ENCODE data around the gene ADAMTS2.

The ADAMTS2 gene

GRCh38 chr5:179190851-179191505 lies 154.3 kb downstream of the ADAMTS2 start:
- H3K36me3 ChIP-seq (ENCODE audit: control insufficient read depth, insufficient read depth, low read length) = no peaks in the 10 kb centered on the region

GRCh38 chr5:179188636-179189035 lies 156.6 kb downstream of the ADAMTS2 start:
- Histone ChIP-seq H3K9ac (ENCODE audit: low read length) (no peak overlapping the region), H3K4me1 (ENCODE audit: control insufficient read depth, insufficient read depth, low read length) (no peaks in the 10 kb centered on the region), H3K36me3 (ENCODE audit: control insufficient read depth, insufficient read depth, low read length) (no peaks in the 10 kb centered on the region), H3K9me3 (ENCODE audit: control insufficient read depth, low read length) (no peaks in the 10 kb centered on the region), H3K27me3 (ENCODE audit: control insufficient read depth, insufficient read depth, low read length) (no peaks in the 10 kb centered on the region), H3K4me3 (ENCODE audit: low read length) (no peak overlapping the region)

More at GRCh38 chr5:179190851-179191505, 154.3 kb downstream of the ADAMTS2 start:
- Histone ChIP-seq H3K4me1 (ENCODE audit: control insufficient read depth, insufficient read depth, low read length) (no peaks in the 10 kb centered on the region), H3K9me3 (ENCODE audit: control insufficient read depth, low read length) (no peaks in the 10 kb centered on the region), H3K9ac (ENCODE audit: low read length) (no peak overlapping the region), H3K27me3 (ENCODE audit: control insufficient read depth, insufficient read depth, low read length) (no peaks in the 10 kb centered on the region), H3K4me3 (ENCODE audit: low read length) (no peak overlapping the region)

- Histone ChIP-seq H3K27me3 (ENCODE audit: control insufficient read depth, insufficient read depth, low read length) (no peaks in the 10 kb centered on the region), H3K4me3 (ENCODE audit: low read length) (no peak overlapping the region), H3K9ac (ENCODE audit: low read length) (no peak overlapping the region), H3K36me3 (ENCODE audit: control insufficient read depth, insufficient read depth, low read length) (no peaks in the 10 kb centered on the region), H3K4me1 (ENCODE audit: control insufficient read depth, insufficient read depth, low read length) (no peaks in the 10 kb centered on the region), H3K9me3 (ENCODE audit: control insufficient read depth, low read length) (no peaks in the 10 kb centered on the region)
These were observed 157.3 kb downstream of the ADAMTS2 start for GRCh38 chr5:179187681-179188575.

- Histone ChIP-seq H3K4me3 (ENCODE audit: low read length) (no peak overlapping the region), H3K27me3 (ENCODE audit: control insufficient read depth, insufficient read depth, low read length) (no peaks in the 10 kb centered on the region), H3K9ac (ENCODE audit: low read length) (no peak overlapping the region), H3K36me3 (ENCODE audit: control insufficient read depth, insufficient read depth, low read length) (no peaks in the 10 kb centered on the region), H3K9me3 (ENCODE audit: control insufficient read depth, low read length) (no peaks in the 10 kb centered on the region), H3K4me1 (ENCODE audit: control insufficient read depth, insufficient read depth, low read length) (no peaks in the 10 kb centered on the region)
These were observed 158.0 kb downstream of the ADAMTS2 start for GRCh38 chr5:179187229-179187678.

- H3K9ac ChIP-seq (ENCODE audit: low read length) = no peak overlapping the region
- no peaks in the 10 kb centered on the region for H3K27me3 ChIP-seq (ENCODE audit: control insufficient read depth, insufficient read depth, low read length)
- H3K9me3 ChIP-seq (ENCODE audit: control insufficient read depth, low read length) = no peaks in the 10 kb centered on the region
- no peaks in the 10 kb centered on the region for H3K4me1 ChIP-seq (ENCODE audit: control insufficient read depth, insufficient read depth, low read length)
- H3K36me3 ChIP-seq (ENCODE audit: control insufficient read depth, insufficient read depth, low read length) = no peaks in the 10 kb centered on the region
- H3K4me3 ChIP-seq (ENCODE audit: low read length) = no peak overlapping the region
These were observed 158.5 kb downstream of the ADAMTS2 start for GRCh38 chr5:179186801-179187200.

GRCh38 chr5:179185941-179186411 lies 159.3 kb downstream of the ADAMTS2 start:
- H3K4me1 ChIP-seq (ENCODE audit: control insufficient read depth, insufficient read depth, low read length) = no peaks in the 10 kb centered on the region
- H3K4me3 ChIP-seq (ENCODE audit: low read length) = no peak overlapping the region
- no peaks in the 10 kb centered on the region for H3K36me3 ChIP-seq (ENCODE audit: control insufficient read depth, insufficient read depth, low read length)
- no peak overlapping the region for H3K9ac ChIP-seq (ENCODE audit: low read length)
- H3K27me3 ChIP-seq (ENCODE audit: control insufficient read depth, insufficient read depth, low read length) = no peaks in the 10 kb centered on the region
- no peaks in the 10 kb centered on the region for H3K9me3 ChIP-seq (ENCODE audit: control insufficient read depth, low read length)

- H3K36me3 ChIP-seq (ENCODE audit: control insufficient read depth, insufficient read depth, low read length) = no peaks in the 10 kb centered on the region
- no peaks in the 10 kb centered on the region for H3K27me3 ChIP-seq (ENCODE audit: control insufficient read depth, insufficient read depth, low read length)
- H3K9me3 ChIP-seq (ENCODE audit: control insufficient read depth, low read length) = no peaks in the 10 kb centered on the region
- H3K4me1 ChIP-seq (ENCODE audit: control insufficient read depth, insufficient read depth, low read length) = no peaks in the 10 kb centered on the region
- H3K4me3 ChIP-seq (ENCODE audit: low read length) = no peak overlapping the region
- H3K9ac ChIP-seq (ENCODE audit: low read length) = no peak overlapping the region
These were observed 159.9 kb downstream of the ADAMTS2 start for GRCh38 chr5:179185256-179185940.

GRCh38 chr5:179184521-179185050 lies 160.7 kb downstream of the ADAMTS2 start:
- Histone ChIP-seq H3K9ac (ENCODE audit: low read length) (no peak overlapping the region), H3K4me3 (ENCODE audit: low read length) (no peak overlapping the region), H3K36me3 (ENCODE audit: control insufficient read depth, insufficient read depth, low read length) (no peaks in the 10 kb centered on the region), H3K4me1 (ENCODE audit: control insufficient read depth, insufficient read depth, low read length) (no peaks in the 10 kb centered on the region), H3K9me3 (ENCODE audit: control insufficient read depth, low read length) (no peaks in the 10 kb centered on the region), H3K27me3 (ENCODE audit: control insufficient read depth, insufficient read depth, low read length) (no peaks in the 10 kb centered on the region)

- H3K36me3 ChIP-seq (ENCODE audit: control insufficient read depth, insufficient read depth, low read length) = no peaks in the 10 kb centered on the region
- H3K4me3 ChIP-seq (ENCODE audit: low read length) = no peak overlapping the region
- no peaks in the 10 kb centered on the region for H3K9me3 ChIP-seq (ENCODE audit: control insufficient read depth, low read length)
- H3K4me1 ChIP-seq (ENCODE audit: control insufficient read depth, insufficient read depth, low read length) = no peaks in the 10 kb centered on the region
- H3K27me3 ChIP-seq (ENCODE audit: control insufficient read depth, insufficient read depth, low read length) = no peaks in the 10 kb centered on the region
- no peak overlapping the region for H3K9ac ChIP-seq (ENCODE audit: low read length)
These were observed 161.8 kb downstream of the ADAMTS2 start for GRCh38 chr5:179183481-179183880.

- Histone ChIP-seq H3K36me3 (ENCODE audit: control insufficient read depth, insufficient read depth, low read length) (no peaks in the 10 kb centered on the region), H3K9ac (ENCODE audit: low read length) (no peak overlapping the region), H3K9me3 (ENCODE audit: control insufficient read depth, low read length) (no peaks in the 10 kb centered on the region), H3K27me3 (ENCODE audit: control insufficient read depth, insufficient read depth, low read length) (no peaks in the 10 kb centered on the region), H3K4me1 (ENCODE audit: control insufficient read depth, insufficient read depth, low read length) (no peaks in the 10 kb centered on the region), H3K4me3 (ENCODE audit: low read length) (no peak overlapping the region)
These were observed 162.7 kb downstream of the ADAMTS2 start for GRCh38 chr5:179182601-179183000.

- H3K4me1 ChIP-seq (ENCODE audit: control insufficient read depth, insufficient read depth, low read length) = no peaks in the 10 kb centered on the region
- H3K27me3 ChIP-seq (ENCODE audit: control insufficient read depth, insufficient read depth, low read length) = no peaks in the 10 kb centered on the region
- H3K4me3 ChIP-seq (ENCODE audit: low read length) = no peak overlapping the region
- no peaks in the 10 kb centered on the region for H3K9me3 ChIP-seq (ENCODE audit: control insufficient read depth, low read length)
- H3K36me3 ChIP-seq (ENCODE audit: control insufficient read depth, insufficient read depth, low read length) = no peaks in the 10 kb centered on the region
- H3K9ac ChIP-seq (ENCODE audit: low read length) = no peak overlapping the region
These were observed 163.3 kb downstream of the ADAMTS2 start for GRCh38 chr5:179181988-179182387.
